CD4-positive, alpha-beta T cell treated with Interleukin-4 for 1 hour (primary cell): ENCODE data around the gene RING1.

Source experiments
- DNase-seq, 2 donors: peaks; one replicate each; pipeline ENCODE4 v3.0.0-alpha.2; 2020 to 2022

RING1 gene

GRCh38 chr6:33193619-33194018 is 14.7 kb upstream of the RING1 start:
- no peak for DNase-seq

GRCh38 chr6:33194431-33194979 is 13.8 kb upstream of the RING1 start:
- no peak for DNase-seq

DNA sequence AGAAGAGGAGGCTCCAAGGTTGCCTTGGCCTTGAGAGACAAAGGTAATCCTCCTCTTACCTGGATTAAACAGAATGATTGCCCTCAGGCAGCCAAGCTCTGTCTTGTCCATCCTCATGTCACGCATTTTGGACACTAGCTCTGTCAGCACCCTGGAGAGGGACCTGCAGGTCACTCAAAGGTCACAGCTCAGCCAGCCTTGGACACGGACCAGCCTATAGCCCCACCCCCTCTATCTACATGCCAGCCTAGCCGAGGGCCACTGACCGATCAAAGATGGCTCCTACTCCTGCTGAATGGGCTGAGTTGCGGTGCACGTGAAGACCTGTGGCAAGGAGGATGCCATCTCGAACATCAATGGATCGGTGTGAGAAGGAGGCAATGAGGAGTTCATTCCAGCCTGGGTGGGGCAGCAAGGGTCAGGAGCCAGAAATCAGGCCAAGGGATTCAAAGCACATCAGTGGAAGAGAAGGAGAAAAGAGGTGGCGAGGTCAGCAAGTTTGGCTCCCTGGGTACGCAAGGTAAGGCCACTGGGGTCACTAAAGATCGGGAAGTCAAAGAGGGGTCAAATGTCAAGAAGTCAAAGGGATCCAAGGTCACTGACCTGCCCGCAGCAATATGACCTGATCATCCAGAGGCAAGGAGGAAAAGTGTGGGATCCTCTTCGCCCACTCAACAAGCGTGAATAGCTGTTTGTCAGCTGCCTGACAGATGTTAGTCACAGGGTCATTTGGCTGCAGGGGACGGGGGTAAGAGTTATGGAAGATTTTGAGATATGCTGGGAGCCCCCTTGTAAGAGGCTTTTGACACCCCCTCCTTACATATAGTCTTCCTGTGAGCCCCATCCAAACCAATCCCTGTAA is 12.8 kb upstream of the RING1 start:
- no peak for DNase-seq

GRCh38 chr6:33197431-33198048 is 10.8 kb upstream of the RING1 start:
- peak; percentile 43 to 74 for DNase-seq

DNA sequence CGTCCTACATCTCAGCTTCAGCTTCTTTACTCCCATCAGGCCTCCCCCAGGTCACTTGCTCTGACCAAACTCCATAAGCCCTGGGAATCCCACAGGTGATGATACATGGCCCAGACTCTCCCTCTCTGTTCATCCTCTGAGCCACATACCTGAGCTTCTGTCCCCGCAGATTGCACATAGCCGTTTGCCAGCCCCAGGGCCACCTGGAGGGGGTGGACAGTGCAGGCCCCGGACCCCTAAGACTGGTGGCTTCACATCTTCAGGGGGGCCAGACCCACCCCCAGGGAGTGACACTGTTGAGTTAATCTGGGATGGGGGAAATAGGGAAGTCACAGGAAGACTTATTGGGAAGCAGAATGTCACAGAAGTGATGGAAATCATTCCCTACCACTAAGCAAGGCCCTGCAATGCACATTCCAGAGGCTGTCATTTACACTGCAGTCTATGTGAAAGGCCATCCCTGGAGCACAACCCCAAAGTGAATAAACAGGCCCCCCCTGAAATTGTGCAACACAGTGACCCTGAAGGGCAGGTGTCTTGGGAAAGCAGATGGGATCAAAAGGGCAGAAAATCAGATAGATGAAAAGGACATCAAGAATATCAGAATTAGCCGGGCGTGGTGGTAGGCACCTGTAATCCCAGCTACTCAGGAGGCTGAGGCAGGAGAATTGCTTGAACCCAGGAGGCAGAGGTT is 10.0 kb upstream of the RING1 start:
- DNase-seq, result no peak

DNA sequence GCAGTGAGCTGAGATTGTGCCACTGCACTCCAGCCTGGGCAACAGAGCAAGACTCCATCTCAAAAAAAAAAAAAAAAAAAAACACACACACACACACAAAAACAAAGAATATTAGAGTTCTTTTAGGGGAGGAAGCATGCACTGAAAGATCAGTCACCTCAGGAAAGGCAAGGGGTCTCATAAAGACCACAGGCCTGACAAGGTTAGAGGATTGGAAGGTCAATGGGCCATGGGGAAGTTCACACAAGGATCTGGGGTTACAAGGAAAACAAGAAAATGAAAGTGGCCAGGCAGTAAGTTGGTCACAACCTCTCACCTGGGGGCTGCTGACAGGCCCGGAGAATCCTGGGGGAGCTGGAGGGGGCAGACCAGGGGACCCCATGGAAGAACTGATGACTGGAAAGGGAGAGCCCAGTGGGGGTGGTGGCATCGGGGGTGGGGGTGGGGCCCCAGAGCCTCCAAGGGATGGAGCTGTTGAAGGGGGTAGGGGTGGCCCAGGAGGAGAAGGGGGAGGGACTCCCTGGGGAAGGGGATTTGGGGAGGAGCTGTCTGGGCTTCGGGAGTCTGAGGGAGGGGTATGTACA is 9.4 kb upstream of the RING1 start:
- no peak for DNase-seq

DNA sequence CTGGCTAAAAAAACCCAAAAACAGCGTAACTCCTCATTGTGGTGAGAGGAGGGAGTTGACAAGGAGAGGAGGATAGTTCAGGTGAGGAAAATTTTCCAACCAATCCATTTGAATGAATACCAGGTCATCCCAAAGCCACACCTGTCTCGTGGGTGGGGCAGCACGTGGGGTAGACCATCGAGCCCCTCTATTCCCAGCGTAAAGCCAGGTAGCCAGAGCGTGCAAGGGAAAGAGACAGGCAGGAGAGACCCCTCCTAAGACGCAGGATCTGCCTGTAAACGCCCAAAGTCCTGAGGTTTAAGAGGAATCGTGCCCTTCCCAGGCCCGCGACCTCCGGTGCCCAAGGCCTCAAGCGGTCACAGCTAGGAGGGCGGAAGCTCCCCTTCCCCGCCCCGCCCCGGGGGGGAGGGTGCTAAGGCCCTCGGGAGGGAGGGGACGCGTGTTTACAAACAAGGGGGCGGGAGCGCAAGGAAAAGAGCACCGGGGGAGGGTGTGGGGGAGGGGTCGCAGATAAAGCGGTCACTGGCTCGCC is 8.5 kb upstream of the RING1 start:
- peak in 1 of 2 donors; percentile 74 for DNase-seq

GRCh38 chr6:33200219-33201146 is 7.8 kb upstream of the RING1 start, which contains the start of the genes RXRB and SLC39A7:
RXRB (minus strand) TSS chr6:33200665; CDS start chr6:33200476, 189 bp downstream.
SLC39A7 (plus strand) TSS chr6:33200867; CDS start chr6:33201246, 379 bp downstream.
- DNase-seq, result peak; percentile 99

- DNase-seq, result no peak
These were observed 7.2 kb upstream of the RING1 start for GRCh38 chr6:33201147-33201545.

DNA sequence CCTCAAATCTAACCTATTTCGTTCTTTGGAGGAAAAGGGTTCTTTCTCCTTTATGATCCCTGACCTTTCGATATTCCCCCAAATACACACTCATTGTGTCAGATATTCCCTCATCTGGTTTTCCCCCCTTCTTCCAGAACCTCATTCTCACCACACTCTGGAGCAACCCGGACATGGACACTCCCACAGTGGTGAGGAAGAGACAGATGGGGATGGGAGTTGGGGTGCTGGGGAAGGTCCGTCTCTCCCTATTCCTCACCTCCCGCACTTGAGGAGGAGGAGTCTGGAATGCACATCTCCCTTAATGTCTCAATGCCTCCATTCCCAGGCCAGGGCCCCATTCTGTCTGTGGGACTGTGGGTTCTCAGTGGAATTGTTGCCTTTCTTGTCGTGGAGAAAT is 6.4 kb upstream of the RING1 start:
- no peak for DNase-seq

- DNase-seq, result no peak
These were observed 5.5 kb upstream of the RING1 start for GRCh38 chr6:33202799-33203198.

GRCh38 chr6:33203443-33204164 is 4.7 kb upstream of the RING1 start:
- DNase-seq, result no peak

DNA sequence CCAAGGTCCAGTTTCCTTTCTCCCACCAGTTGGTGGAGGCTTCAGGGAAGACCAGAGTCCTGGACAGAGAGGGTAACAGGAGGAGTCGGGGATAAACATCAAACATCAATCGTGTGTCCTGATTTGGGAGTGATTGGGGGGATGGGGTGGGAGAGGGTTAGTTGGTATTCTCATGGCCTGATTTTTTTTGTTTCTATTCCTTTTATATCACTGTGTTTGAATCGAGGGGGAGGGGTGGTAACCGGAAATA is 4.2 kb upstream of the RING1 start:
- DNase-seq, result no peak

- peak; percentile 92 to 93 for DNase-seq
These were observed 3.7 kb upstream of the RING1 start, which contains the start of gene HSD17B8 for GRCh38 chr6:33204415-33205190. HSD17B8 (plus strand) TSS chr6:33204655; CDS start chr6:33204669, 14 bp downstream.

- no peak for DNase-seq
These were observed 2.9 kb upstream of the RING1 start for GRCh38 chr6:33205191-33206026.

GRCh38 chr6:33206027-33206863 is 2.1 kb upstream of the RING1 start:
- DNase-seq, result no peak

- DNase-seq, result no peak
These were observed 1.3 kb upstream of the RING1 start for GRCh38 chr6:33206864-33207551.
